GM19240 (cell line): ENCODE measurements around the gene NR2E3.

Experiments used
- DNase-seq: peaks from one replicate; pipeline ENCODE4 v3.0.0; 2011; ENCODE audit warnings: low spot score; ENCODE audit not compliant: insufficient read length

The NR2E3 gene

GRCh38 chr15:71810256-71811035 lies at the start of gene NR2E3:
TSS of gene NR2E3 (plus strand) at chr15:71810554. CDS start at chr15:71810744, 190 bp downstream.
- no peak for DNase-seq

GRCh38 chr15:71760852-71761251 lies 49.5 kb upstream of the NR2E3 start:
- no peak for DNase-seq

DNA sequence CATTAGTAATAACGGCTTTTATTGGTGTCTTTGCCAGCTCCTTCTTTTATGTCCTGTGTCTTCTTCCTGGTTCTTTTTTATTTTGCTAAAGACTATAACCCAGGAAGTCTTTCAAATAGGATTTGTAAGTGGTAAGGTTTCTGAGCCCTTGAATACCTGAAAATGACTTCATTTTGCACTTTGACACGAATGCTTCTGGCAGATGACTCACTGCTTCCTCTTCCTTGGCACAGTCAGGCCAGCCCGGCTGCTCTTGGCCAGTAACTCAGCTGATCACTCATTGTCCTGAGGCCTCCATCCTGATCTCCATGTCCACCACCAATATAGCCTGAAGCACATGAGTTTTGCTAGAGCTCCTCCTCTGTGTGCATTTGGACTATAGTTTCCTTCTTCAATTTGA lies 48.7 kb upstream of the NR2E3 start:
- DNase-seq = no peak

GRCh38 chr15:71768184-71768583 lies 42.2 kb upstream of the NR2E3 start:
- no peak for DNase-seq

GRCh38 chr15:71773206-71773859 lies 37.0 kb upstream of the NR2E3 start:
- DNase-seq = no peak

DNA sequence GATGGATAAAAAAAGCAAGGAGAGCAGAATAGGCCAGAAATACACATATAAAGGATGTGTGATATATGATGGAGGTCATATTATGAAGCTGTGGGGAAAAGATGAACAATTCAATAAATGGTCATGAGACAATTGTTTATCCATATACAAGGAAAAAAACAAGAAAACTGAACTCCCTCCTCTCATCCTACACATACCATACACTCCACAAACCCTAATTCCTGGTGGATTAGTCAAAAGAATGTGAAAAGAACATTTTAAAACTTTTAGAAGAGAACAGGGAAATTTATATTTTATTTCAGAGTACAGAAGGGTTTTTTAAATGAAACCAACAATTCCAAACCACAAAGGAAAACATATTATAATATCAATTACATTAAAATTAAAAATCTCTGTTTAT lies 34.5 kb upstream of the NR2E3 start:
- no peak for DNase-seq

- no peak for DNase-seq
Measured at GRCh38 chr15:71776304-71776703, 34.0 kb upstream of the NR2E3 start.

GRCh38 chr15:71777216-71777943 lies 33.0 kb upstream of the NR2E3 start:
- no peak for DNase-seq

DNA sequence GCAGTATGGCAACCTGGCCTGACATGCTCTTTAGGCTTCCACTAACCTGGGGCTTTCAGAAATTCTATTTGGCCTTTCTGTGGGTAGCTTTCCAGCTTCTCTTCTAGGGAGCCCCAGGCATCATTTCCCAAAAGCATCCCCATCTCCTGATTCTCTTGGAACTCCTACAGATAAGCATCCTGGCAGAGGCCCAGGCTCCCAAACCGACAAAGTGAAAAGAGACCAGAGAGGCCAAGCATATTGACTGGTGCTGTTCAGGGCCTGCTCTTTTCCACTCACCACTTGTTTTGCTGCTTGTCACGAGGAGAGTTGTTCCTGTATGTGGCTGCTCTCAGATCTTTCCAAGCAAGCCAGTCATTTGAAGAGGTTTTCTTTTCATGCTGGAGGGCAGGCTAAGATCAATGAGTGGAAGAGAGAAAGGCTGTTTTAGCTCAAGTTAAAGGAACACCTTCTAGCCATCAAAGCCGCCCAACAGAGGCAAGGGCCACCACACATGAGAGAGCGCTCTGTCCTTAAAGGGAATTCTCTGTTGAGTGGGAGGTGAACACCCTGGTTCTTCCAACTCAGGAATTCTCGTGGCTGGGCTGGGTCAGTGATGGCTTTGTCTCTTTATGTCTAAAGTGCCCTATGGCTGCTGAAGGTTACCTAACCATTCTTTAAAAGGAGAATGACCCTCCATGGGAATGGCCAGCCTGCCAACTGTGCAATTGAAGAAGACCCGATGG lies 31.1 kb upstream of the NR2E3 start:
- no peak for DNase-seq

GRCh38 chr15:71780115-71780976 lies 30.0 kb upstream of the NR2E3 start:
- DNase-seq = peak; percentile 60

DNA sequence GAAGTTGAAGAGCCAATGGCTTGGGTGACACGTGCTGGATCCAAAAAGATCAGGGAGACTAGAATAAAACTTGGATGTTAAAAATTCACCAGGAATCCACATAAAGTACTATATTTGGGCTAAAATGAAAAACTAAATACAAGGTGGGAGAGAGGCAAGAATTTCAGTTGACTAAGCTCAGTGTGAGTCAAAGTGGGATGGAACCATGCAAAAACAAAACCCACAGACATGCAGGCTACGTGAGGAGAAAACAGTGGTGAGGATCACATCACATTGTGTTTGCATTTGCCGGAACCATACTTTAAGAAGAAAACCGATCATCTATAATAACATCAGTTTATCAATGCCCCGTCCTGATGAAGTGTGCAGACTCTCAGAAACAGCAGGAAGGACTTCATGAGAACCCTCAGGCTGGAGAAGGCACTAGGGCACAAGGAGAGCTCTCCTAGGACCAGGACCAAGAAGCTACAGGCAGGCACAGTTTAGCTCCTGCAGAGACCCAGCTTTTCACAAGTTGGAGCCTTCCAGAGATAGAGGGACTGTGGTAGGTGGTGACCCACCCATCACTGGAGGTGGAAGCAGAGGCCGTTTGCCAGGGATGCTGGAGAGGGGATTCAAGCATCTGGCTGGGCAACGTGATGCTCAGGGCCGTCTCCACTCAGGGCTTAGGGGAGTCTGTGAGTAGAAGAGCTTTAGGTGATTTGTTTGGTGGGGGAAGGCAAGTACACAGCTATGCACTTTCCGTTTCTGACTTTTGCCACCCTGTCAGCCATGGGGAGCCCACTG lies 29.0 kb upstream of the NR2E3 start:
- DNase-seq = no peak

DNA sequence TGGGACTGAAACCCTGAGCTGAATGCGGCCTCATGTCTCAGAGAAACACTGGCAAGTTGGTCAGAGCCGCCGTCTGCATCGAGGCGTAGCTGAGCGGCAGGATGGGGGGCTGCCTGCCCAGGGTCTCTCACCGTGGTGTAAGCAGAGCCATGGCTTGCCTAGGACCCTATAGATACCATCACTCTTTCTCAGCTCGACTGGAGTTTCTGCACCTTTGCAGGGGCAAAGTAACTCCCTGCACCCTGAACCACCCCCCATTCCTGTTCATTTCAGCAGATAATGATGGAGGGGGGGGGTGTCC lies 28.4 kb upstream of the NR2E3 start:
- no peak for DNase-seq

DNA sequence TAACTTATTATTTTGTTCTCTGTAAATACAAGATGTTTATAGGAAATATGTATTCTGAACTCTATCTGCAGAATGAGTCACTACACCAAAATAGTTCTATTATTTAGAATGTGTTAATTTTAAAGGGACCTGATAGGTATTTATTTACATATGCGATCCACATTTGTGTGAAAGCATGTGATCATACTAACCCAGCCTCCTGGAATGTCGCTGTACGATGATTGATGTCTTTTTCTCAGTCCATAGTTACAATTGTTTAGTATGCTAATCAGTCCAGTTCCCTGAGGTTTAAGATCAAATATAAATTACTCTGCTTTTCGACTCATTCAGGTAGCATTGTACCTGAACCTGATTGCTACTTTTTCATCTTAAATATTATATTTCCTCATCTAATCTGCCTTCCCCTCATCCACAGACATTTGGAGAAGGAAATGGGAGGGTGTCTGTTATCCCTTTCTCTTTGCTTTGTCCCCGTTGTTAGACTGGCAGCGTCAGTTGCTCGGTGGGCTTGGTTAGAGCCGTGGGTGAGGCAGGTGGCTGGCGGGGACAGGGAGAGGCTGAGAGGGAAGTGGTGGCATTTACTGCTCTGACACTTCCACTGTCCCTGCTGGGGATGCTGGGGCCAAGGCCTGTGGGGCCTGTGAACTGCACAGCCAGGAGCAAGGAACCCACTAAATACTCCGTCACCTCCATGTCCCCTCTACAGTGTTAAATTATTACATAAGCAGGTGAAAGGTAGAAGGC lies 27.8 kb upstream of the NR2E3 start:
- no peak for DNase-seq

DNA sequence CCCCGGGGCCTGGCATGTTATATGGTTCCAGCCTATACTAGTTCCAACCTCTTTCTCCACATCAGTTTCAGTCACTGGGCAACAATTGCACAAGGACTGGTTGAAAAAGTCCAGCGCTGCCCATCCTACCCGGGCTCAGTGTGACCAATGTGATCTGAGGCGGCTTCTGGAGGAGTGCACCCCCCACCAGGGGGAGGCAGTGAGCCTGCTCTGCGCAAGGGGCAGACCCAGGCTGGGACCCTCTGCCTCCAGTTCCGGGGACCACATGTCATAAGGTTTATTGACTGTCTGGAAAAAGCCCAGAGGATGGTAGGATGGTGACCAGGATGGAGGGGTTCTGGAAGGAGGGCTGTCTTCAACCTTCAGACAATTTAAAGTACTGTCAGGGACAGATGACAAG lies 25.6 kb upstream of the NR2E3 start:
- DNase-seq = no peak

DNA sequence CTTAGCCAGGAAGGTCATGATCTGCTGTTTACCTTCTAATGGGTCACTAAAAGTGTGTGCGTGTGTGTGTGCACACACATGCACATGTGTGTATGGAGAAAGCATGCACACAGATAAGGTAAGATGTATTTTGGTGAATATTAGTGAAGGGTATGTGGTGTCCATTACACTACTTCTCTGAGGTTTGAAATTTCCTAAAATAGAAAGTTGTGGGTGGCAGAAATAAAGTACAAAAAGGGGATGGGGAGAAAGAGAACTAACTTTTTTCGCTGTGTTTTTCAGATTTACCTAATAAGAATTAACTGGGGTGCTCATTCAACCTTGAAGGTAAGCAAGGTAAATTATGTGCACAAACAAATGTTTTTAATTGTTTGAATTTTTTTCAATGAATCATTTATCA lies 24.4 kb upstream of the NR2E3 start:
- DNase-seq = no peak

- no peak for DNase-seq
Measured at GRCh38 chr15:71786673-71787072, 23.7 kb upstream of the NR2E3 start.

- no peak for DNase-seq
Measured at GRCh38 chr15:71788646-71789579, 21.4 kb upstream of the NR2E3 start.

DNA sequence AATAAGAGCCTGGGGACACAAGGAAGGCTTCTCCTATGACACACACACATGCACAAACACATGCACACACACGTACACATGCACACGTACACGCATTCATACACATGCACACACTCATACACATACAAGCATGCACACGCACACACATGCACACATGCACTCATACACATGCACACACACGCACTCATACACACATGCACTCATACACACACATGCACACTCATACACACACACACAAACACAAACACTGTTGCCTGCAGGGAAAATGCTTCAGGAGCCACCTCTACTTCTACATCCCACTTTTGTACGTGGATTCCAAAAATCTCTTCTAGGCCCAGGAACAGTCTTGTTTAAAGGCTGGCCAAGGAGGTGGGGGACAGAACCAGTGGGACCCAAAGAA lies 20.7 kb upstream of the NR2E3 start:
- no peak for DNase-seq
